HFF-Myc (cell line): ENCODE results near the gene DNAH8.

Experiments used
- DNase-seq: peaks from one replicate; pipeline ENCODE4 v3.0.0-alpha.2; 2011; ENCODE audit warnings: low read depth; ENCODE audit errors: extremely low read depth
- H3K4me3 ChIP-seq: replicated peaks from 2 replicates; pipeline ENCODE4 v1.5.1; 2011; ENCODE audit warnings: low read depth, mild to moderate bottlenecking, control low read depth, low read length
- TF ChIP-seq, protein P1 (sequence below): IDR thresholded peaks from 2 replicates; pipeline ENCODE4 v1.5.1; 2012; ENCODE audit warnings: mild to moderate bottlenecking, low read depth, low read length, control low read depth; ENCODE audit errors: missing control alignments

The DNAH8 gene

GRCh38 chr6:38845931-38846330, 130.8 kb downstream of the DNAH8 start:
- no peak for DNase-seq
- TF ChIP-seq, protein P1, sequence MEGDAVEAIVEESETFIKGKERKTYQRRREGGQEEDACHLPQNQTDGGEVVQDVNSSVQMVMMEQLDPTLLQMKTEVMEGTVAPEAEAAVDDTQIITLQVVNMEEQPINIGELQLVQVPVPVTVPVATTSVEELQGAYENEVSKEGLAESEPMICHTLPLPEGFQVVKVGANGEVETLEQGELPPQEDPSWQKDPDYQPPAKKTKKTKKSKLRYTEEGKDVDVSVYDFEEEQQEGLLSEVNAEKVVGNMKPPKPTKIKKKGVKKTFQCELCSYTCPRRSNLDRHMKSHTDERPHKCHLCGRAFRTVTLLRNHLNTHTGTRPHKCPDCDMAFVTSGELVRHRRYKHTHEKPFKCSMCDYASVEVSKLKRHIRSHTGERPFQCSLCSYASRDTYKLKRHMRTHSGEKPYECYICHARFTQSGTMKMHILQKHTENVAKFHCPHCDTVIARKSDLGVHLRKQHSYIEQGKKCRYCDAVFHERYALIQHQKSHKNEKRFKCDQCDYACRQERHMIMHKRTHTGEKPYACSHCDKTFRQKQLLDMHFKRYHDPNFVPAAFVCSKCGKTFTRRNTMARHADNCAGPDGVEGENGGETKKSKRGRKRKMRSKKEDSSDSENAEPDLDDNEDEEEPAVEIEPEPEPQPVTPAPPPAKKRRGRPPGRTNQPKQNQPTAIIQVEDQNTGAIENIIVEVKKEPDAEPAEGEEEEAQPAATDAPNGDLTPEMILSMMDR: no peak
- H3K4me3 ChIP-seq: no peak overlapping the region

DNA sequence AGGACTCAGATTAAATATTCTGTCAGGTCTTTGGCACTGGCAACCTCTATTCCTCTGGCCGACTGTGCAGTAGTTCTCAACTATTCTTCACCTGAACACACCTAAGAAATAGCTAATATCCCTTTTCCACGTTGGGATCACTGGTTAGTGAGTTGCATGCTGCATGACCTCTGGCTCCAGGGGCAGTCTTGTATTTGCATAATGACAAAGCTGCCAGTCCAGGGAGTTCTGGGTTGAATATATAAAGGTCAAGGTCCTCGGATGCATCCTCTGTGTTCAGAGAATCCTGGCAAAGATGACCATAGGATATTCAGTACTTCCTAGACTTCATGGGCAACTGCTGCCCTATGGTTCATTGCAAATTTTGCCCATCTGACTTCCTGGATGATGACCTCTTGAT, 131.2 kb downstream of the DNAH8 start:
- H3K4me3 ChIP-seq: no peak overlapping the region
- TF ChIP-seq, protein P1: no peak
- no peak for DNase-seq

DNA sequence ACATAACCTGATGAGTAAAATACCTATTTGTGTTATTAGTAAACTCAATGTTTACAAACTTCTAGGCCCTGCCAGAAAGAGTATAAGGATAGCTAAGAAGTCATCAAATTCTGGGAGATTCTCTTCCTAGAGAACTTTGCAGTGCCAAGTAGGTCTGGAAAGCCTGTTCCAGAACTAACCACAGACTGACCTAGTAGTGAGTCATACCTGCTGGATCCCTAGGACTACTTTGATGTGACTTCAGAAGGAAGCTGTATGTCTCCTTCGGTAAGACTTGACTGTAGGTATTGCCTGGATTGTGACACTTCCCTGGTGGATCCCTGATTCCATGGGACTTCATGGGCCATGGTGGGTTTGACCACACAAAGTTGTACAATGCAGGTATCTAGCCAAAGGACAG, 131.7 kb downstream of the DNAH8 start:
- no peak overlapping the region for H3K4me3 ChIP-seq
- DNase-seq: no peak
- TF ChIP-seq, protein P1: no peak

DNA sequence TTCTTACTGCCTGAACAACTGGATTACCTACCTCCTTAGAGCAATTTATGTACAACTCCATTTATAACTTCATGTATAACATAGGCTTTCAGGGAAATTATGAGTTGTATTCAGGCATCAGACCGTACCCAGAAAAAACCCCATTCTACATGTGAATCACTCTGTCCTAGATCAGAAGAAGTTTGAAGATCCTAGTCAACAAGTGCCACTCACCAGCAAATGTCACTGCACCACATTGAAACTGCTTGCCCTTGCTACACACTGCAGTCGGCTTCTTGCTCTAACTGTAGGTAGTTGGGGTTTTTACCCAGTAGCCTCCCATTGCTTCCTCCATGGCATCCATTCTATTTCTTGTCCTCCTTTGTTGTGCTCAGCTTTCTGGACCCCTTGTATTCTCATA, 132.4 kb downstream of the DNAH8 start:
- TF ChIP-seq, protein P1: no peak
- DNase-seq: no peak
- no peak overlapping the region for H3K4me3 ChIP-seq

GRCh38 chr6:38848760-38849159, 133.6 kb downstream of the DNAH8 start:
- no peak overlapping the region for H3K4me3 ChIP-seq

GRCh38 chr6:38852215-38852614, 137.1 kb downstream of the DNAH8 start:
- DNase-seq: no peak
- no peak overlapping the region for H3K4me3 ChIP-seq
- TF ChIP-seq, protein P1: no peak

More at GRCh38 chr6:38848760-38849159, 133.6 kb downstream of the DNAH8 start:
- DNase-seq: no peak
- TF ChIP-seq, protein P1: no peak

DNA sequence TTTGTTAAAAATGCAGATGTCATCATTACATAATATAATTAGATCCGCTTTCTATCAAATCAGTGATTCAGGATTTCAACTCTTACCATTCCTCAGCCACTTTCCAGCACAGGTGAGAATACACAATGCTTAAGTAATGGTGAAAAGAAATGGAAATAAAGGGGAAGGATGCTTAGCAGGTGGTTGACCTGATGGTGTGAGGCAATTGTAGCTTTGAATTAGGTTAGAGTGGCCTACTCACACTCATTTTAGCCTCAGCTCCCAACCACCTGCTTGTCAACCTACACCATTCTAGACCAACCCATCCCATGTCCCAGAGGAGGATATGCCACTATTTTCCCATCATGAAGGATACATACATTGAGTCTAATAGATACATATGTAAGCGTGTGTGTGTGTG, 138.1 kb downstream of the DNAH8 start:
- DNase-seq: no peak
- H3K4me3 ChIP-seq: no peak overlapping the region
- TF ChIP-seq, protein P1: no peak
